ENCODE results near the gene SLC35F4.

- TF ChIP-seq CTCF (IDR thresholded peaks at IDR 0.05; ENCODE audit: poor library complexity) (no peak), EZH2phosphoT487 (IDR thresholded peaks at IDR 0.05; ENCODE audit: low read depth, severe bottlenecking, unreplicated experiment) (no peak)
These were observed 316.8 kb downstream of the SLC35F4 start for GRCh38 chr14:57549016-57549564.
